Measurements from ENCODE around the gene CASP14. TPM values are rescaled to one million over a fixed set of nuclear protein-coding genes. Genes with fewer than 3 reads are reported as not detected.

The CASP14 gene
- total RNA-seq, result not detected in 2 replicates

GRCh38 chr19:15048885-15049541 is at the start of gene CASP14:
TSS of gene CASP14 (plus strand) at chr19:15049480. CDS start at chr19:15052252, 2,772 bp downstream.

DNA sequence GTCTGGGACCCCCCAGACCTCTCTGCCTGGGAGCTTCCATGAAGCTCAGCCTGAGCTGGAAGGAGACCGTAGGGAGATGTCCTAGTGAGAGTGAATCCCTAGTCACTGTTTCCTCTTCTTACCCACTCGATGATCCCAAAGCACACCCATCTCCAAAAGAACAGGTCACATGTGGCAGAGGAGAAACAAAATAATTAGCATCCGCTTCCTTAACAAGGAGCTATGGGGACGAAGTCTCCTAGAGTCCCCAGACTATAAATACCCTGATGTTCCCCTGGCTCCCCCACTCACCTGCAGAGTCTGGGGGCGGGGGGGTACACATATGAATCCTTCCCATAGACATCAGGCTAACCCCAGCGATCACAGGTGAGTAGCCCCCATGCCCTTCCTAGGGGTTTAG is 32.6 kb downstream of the CASP14 start, which contains the start of gene OR1I1:
TSS of gene OR1I1 (plus strand) at position 301 of the 400 bp plus-strand sequence. CDS start 4,855 bp downstream, outside the sequence.

GRCh38 chr19:15107061-15108010 is 58.1 kb downstream of the CASP14 start, which contains the start of gene SYDE1:
TSS of gene SYDE1 (plus strand) at chr19:15107401. CDS start at chr19:15107434, 33 bp downstream.

Other genes starting within 250 kb of the CASP14 start
- gene OR7A5, start 214.3 kb upstream of the CASP14 start, total RNA-seq, result not detected in 2 replicates
- gene OR7C1, start 214.3 kb upstream of the CASP14 start, total RNA-seq, result not detected in 2 replicates
- gene OR7A10, start 200.6 kb upstream of the CASP14 start, total RNA-seq, result not detected in 2 replicates
- not detected in 2 replicates for gene OR7A17, start 163.3 kb upstream of the CASP14 start, total RNA-seq
- gene OR7C2, start 108.0 kb upstream of the CASP14 start, total RNA-seq, result not detected in 2 replicates
- not detected in 2 replicates for gene SLC1A6, start 69.6 kb upstream of the CASP14 start, total RNA-seq
- not detected in 2 replicates for gene OR1I1, start 32.7 kb downstream of the CASP14 start, total RNA-seq
- 27.3 and 33.3 TPM in 2 replicates for gene SYDE1, start 57.9 kb downstream of the CASP14 start, total RNA-seq
- 21.3 and 53.2 TPM in 2 replicates for gene NOTCH3, start 151.5 kb downstream of the CASP14 start, total RNA-seq
- gene EPHX3, start 183.0 kb downstream of the CASP14 start, total RNA-seq, result 0.11 and 0.13 TPM in 2 replicates

Measured in articular chondrocyte of knee joint (primary cell).